Spleen (tissue), 7 donors: ENCODE data around the gene SLC36A3.

Source experiments
- POLR2A ChIP-seq, 3 donors: fragments of 450-650 bp; IDR thresholded peaks; one replicate each; pipeline ENCODE4 v1.5.1; 2017; ENCODE audit warnings: antibody characterized with exemption in 3 of 3, mild to moderate bottlenecking in 1 of 3
- POLR2AphosphoS5 ChIP-seq, 3 donors: sonication (generic); formaldehyde crosslinking; IDR thresholded peaks; one replicate each; pipeline ENCODE4 v1.5.1; 2017; ENCODE audit warnings: antibody characterized with exemption in 3 of 3
- TF ChIP-seq, protein P1 (sequence below), 11 experiments: fragments of 200-600 bp in 7 of 11; fragments of 450-650 bp in 4 of 11; sonication (generic) in 4 of 11; IDR thresholded peaks in 8 of 11; conservative IDR thresholded peaks in 3 of 11; 1 replicate in 7 of 11; 2 replicates in 4 of 11; pipeline versions ENCODE4 v1.4.0 to v1.8.0; 2016 to 2021; ENCODE audit warnings: antibody characterized with exemption in 11 of 11, inconsistent platforms in 4 of 11, mild to moderate bottlenecking in 1 of 11
- donor health status: DM: no; HTN: no; CAD: no; lungs with moderate emphysema.
- donor health status: DM: no; HTN: no; CAD: no.
- donor health status: DM: no; HTN: no; CAD: no.

DNA sequence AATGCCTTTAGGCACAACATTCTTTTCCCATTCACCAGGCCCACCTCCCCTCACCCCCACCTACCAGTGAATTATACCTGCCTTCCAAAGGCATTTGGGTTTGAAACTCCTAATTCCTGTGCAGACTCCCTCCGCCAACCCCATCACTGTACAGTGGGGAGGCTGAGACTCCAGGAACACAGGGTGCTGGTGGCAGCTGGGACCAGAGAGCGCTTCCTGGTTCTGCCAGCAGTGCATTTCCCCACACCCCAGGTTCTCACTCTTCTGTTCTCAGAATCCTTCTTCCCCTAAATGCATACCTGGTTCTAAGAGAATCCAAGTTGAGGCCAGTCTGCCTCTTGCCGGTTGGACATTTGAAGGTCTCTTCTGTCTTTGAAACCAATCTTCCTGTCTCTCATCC is 22.7 kb upstream of the SLC36A3 start:
- TF ChIP-seq, protein P1, sequence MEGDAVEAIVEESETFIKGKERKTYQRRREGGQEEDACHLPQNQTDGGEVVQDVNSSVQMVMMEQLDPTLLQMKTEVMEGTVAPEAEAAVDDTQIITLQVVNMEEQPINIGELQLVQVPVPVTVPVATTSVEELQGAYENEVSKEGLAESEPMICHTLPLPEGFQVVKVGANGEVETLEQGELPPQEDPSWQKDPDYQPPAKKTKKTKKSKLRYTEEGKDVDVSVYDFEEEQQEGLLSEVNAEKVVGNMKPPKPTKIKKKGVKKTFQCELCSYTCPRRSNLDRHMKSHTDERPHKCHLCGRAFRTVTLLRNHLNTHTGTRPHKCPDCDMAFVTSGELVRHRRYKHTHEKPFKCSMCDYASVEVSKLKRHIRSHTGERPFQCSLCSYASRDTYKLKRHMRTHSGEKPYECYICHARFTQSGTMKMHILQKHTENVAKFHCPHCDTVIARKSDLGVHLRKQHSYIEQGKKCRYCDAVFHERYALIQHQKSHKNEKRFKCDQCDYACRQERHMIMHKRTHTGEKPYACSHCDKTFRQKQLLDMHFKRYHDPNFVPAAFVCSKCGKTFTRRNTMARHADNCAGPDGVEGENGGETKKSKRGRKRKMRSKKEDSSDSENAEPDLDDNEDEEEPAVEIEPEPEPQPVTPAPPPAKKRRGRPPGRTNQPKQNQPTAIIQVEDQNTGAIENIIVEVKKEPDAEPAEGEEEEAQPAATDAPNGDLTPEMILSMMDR (IDR thresholded peaks at IDR 0.05 in 8 of 11, conservative IDR thresholded peaks at IDR 0.05 in 3 of 11) = no peak
- TF ChIP-seq POLR2A (IDR thresholded peaks at IDR 0.05) (no peak), POLR2AphosphoS5 (IDR thresholded peaks at IDR 0.05) (no peak)
